Nephron progenitor cell (in vitro differentiated cells): ENCODE data around the gene MMP1.

Experiments used
- DNase-seq: peaks from one replicate; pipeline ENCODE4 v3.0.0; 2021
- H3K27ac Mint-ChIP-seq: 2 replicates; pipeline ENCODE4 v1.8.0; 2021; ENCODE audit warnings: mild to moderate bottlenecking, moderate library complexity, mixed read lengths
- H3K27me3 Mint-ChIP-seq: 2 replicates; pipeline ENCODE4 v1.8.0; 2021; ENCODE audit warnings: mild to moderate bottlenecking, low read depth, mixed read lengths; ENCODE audit not compliant: poor library complexity
- H3K36me3 Mint-ChIP-seq: 2 replicates; pipeline ENCODE4 v1.8.0; 2021; ENCODE audit warnings: low read depth, mixed read lengths
- H3K4me1 Mint-ChIP-seq: 2 replicates; pipeline ENCODE4 v1.8.0; 2021; ENCODE audit warnings: mixed read lengths
- H3K4me3 Mint-ChIP-seq: 2 replicates; pipeline ENCODE4 v1.8.0; 2021; ENCODE audit warnings: mild to moderate bottlenecking, moderate library complexity, mixed read lengths
- H3K9me3 Mint-ChIP-seq: 2 replicates; pipeline ENCODE4 v1.8.0; 2021; ENCODE audit warnings: mild to moderate bottlenecking, moderate library complexity, mixed read lengths
- TF ChIP-seq, protein P1 (sequence below): fragments of 200-600 bp; sonication (generic); IDR thresholded peaks from 2 replicates; pipeline ENCODE4 v1.5.0; 2021; ENCODE audit warnings: antibody characterized with exemption

Gene MMP1

DNA sequence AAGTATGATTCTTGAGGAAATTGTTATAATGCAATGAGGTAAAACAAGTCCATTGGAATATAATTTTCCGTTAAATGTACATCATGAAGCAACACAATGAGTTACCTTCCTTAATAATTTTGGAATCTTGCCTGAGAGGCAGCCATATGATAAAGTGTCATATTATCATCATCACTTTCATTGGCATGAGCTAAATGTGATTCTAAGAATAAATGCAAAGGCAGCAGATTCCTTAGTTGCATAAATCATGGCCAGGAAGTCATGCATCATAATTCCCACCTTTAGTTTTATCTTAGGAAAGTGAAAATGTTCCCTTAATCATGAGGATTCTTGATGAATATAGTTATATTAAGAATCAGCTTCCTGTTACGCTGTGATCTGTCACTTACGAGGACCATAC, 14.2 kb upstream of the MMP1 start:
- no peak overlapping the region for H3K27ac Mint-ChIP-seq
- TF ChIP-seq, protein P1, sequence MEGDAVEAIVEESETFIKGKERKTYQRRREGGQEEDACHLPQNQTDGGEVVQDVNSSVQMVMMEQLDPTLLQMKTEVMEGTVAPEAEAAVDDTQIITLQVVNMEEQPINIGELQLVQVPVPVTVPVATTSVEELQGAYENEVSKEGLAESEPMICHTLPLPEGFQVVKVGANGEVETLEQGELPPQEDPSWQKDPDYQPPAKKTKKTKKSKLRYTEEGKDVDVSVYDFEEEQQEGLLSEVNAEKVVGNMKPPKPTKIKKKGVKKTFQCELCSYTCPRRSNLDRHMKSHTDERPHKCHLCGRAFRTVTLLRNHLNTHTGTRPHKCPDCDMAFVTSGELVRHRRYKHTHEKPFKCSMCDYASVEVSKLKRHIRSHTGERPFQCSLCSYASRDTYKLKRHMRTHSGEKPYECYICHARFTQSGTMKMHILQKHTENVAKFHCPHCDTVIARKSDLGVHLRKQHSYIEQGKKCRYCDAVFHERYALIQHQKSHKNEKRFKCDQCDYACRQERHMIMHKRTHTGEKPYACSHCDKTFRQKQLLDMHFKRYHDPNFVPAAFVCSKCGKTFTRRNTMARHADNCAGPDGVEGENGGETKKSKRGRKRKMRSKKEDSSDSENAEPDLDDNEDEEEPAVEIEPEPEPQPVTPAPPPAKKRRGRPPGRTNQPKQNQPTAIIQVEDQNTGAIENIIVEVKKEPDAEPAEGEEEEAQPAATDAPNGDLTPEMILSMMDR: no peak
- no peaks in the 10 kb centered on the region for H3K36me3 Mint-ChIP-seq
- no peaks in the 10 kb centered on the region for H3K4me1 Mint-ChIP-seq
- peaks cover 34% of the 10 kb centered on the region for H3K9me3 Mint-ChIP-seq
- peaks cover 8% of the 10 kb centered on the region for H3K27me3 Mint-ChIP-seq
- H3K4me3 Mint-ChIP-seq: no peak overlapping the region
- DNase-seq: no peak

DNA sequence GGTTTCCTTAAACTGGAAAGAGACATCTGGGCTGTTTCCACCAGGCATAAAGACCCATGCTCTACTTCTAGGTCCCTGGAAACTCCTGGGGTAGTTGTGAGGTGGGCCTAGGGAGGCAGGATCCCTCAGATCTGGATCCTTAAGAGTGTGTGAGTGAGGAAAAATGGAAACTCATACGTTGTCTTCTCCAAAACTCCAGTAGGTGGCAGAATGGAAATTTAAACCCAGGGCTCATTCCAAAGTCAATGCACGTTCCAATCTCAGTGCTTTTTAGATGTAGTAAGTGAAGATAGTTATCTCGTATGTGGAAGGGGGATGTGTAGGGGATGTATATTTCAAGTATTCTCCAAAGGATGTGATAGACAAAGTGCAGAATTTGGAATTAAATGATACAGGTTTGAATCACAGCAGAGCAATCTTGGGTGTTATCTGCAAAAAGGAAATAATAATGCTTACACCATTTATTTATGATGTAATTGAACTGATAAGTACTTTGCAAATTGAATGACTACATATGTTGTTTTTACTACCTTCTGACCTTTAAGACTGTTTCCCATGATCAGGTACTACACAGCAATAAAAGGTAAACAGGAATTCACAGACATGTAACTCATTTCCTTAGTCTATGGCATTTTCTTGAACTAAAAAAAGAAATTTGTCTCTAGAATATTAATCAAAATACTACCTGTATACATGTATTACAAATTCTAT, 13.1 kb upstream of the MMP1 start:
- Mint-ChIP-seq H3K27me3 (peaks cover 6% of the 10 kb centered on the region), H3K27ac (no peak overlapping the region), H3K4me3 (no peak overlapping the region), H3K36me3 (no peaks in the 10 kb centered on the region), H3K4me1 (no peaks in the 10 kb centered on the region), H3K9me3 (peaks cover 24% of the 10 kb centered on the region)
- TF ChIP-seq, protein P1: peak; percentile 47
- no peak for DNase-seq

DNA sequence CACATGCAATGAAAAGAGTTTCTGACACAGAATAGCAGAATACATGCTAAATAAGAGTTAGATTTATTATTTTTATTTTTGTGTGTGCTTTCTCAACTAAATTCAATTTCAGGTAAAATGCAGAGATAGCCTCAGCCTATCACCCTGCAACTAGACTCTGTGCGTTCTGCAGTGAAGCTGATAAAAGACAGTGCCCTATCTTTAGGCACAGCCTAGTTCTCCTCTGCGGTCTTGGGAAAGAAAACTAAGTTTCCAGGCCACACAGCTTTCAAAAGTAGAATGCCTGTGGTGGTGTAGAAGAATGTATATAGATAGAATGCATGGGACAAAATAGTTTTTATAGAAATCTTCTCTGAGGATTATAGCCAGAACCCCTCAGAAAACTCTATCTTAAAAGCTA, 12.0 kb upstream of the MMP1 start:
- no peak for DNase-seq
- Mint-ChIP-seq H3K4me3 (no peak overlapping the region), H3K36me3 (no peaks in the 10 kb centered on the region), H3K4me1 (no peaks in the 10 kb centered on the region), H3K27ac (no peak overlapping the region), H3K9me3 (peaks cover 15% of the 10 kb centered on the region), H3K27me3 (peaks cover 4% of the 10 kb centered on the region)
- TF ChIP-seq, protein P1: no peak

DNA sequence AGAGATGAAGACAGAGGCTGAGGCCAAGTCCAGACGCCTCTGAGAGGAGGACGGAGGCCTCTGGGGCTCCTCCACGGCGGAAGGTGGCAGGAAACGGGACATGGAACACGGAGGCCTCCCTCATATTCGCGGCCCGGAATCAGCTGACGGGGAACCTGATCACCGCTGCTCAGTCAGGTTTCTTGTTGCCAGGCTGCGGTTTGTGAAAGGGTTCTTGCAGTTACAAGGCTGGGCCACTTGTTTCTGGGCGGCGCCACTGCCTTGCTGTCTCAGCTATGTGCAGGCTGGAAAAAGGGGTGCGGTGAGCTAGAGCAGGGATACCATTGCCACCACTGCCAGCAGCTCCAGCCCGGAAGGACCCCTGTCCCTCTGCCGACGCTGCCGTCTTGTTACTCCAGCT, 10.0 kb upstream of the MMP1 start:
- H3K4me1 Mint-ChIP-seq: no peaks in the 10 kb centered on the region
- TF ChIP-seq, protein P1: peak; percentile 34
- DNase-seq: peak; percentile 41
- no peak overlapping the region for H3K4me3 Mint-ChIP-seq
- H3K27me3 Mint-ChIP-seq: peaks cover 3% of the 10 kb centered on the region
- H3K9me3 Mint-ChIP-seq: peaks cover 11% of the 10 kb centered on the region
- H3K36me3 Mint-ChIP-seq: no peaks in the 10 kb centered on the region
- no peak overlapping the region for H3K27ac Mint-ChIP-seq

DNA sequence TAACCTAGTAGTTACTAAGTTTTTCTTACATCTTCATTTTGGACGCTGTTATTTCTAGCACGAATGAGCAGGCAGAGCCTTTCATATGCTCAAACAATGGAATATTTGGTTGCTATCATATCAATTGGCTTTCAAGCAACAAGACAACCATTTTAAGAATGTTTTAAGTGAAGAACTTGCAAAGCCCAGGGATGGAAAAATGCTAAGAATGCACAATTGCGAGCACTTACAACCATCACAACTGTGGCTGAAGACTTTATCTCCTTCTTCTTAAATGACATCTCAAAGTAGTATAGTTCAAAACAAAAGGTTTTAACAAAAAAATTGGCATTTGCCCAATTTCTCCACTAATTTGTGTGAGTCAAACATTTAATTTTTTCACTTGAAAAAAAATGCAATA, 8.3 kb upstream of the MMP1 start:
- Mint-ChIP-seq H3K27ac (no peak overlapping the region), H3K4me1 (no peaks in the 10 kb centered on the region), H3K36me3 (no peaks in the 10 kb centered on the region), H3K27me3 (peaks cover 3% of the 10 kb centered on the region), H3K9me3 (peaks cover 11% of the 10 kb centered on the region), H3K4me3 (no peak overlapping the region)
- TF ChIP-seq, protein P1: no peak
- DNase-seq: no peak

DNA sequence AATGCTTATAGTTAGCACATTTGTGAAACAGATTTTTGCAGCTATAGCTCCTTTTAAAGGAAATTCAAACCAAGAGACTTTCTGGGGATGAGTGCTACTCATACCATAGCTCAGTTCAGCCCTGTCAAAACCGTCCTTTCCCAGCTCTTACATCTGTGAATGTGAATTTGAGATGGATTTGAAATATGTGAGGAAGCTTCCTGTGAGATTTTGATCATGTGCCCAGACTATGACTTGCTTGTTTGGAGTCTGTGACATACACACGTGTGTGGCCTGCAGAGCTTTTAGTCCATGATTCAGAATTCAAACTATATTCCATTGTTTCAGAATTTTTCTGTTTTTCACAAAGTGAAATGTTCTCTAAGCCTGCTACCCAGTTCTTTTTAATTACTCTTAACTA, 4.4 kb upstream of the MMP1 start:
- H3K4me1 Mint-ChIP-seq: no peaks in the 10 kb centered on the region
- no peak overlapping the region for H3K4me3 Mint-ChIP-seq
- no peaks in the 10 kb centered on the region for H3K36me3 Mint-ChIP-seq
- TF ChIP-seq, protein P1: no peak
- peaks cover under 1% of the 10 kb centered on the region for H3K9me3 Mint-ChIP-seq
- no peak overlapping the region for H3K27ac Mint-ChIP-seq
- peaks cover 3% of the 10 kb centered on the region for H3K27me3 Mint-ChIP-seq
- no peak for DNase-seq
